K562 (cell line): ENCODE measurements around the gene TEP1. TPM values are rescaled to one million over a fixed set of nuclear protein-coding genes. Genes with fewer than 3 reads are reported as not detected.
A peak's percentile ranks its signal among the peaks of the same experiment; 100 is the strongest.

Experiments
- CTCFL ChIP-seq: IDR thresholded peaks from 2 replicates; pipeline ENCODE4 v1.6.1; 2011; ENCODE audit warnings: borderline replicate concordance, low read depth, mild to moderate bottlenecking, moderate library complexity, low read length; ENCODE audit not compliant: insufficient read depth, poor library complexity, severe bottlenecking
- EHMT2 ChIP-seq: fragments of 450-650 bp; IDR thresholded peaks from 2 replicates; pipeline ENCODE4 v1.6.1; 2018; ENCODE audit warnings: antibody characterized with exemption
- FOXJ2 ChIP-seq: fragments of 200-800 bp; sonication (Bioruptor generic); IDR thresholded peaks from 2 replicates; pipeline ENCODE4 v1.6.1; 2016; ENCODE audit warnings: missing genetic modification characterization, missing compliant biosample characterization
- GATA2 ChIP-seq: sonication (generic); formaldehyde crosslinking; IDR thresholded peaks from 2 replicates; pipeline ENCODE4 v1.4.0; 2020; ENCODE audit warnings: mild to moderate bottlenecking, missing genetic modification reagents
- GTF2F1 ChIP-seq: IDR thresholded peaks from 2 replicates; pipeline ENCODE4 v1.6.1; 2011; ENCODE audit warnings: low read depth, low read length, improper control_type of control experiment
- HDAC6 ChIP-seq: IDR thresholded peaks from 2 replicates; pipeline ENCODE4 v1.6.1; 2012; ENCODE audit warnings: low read depth, mild to moderate bottlenecking, control low read depth, inconsistent platforms, low read length, moderate library complexity
- HMGXB4 ChIP-seq: sonication (generic); formaldehyde crosslinking; IDR thresholded peaks from 2 replicates; pipeline ENCODE4 v1.8.1; 2023; ENCODE audit warnings: mild to moderate bottlenecking, missing genetic modification reagents
- MNT ChIP-seq, 2 experiments: fragments of 450-650 bp; conservative IDR thresholded peaks; 2 replicates each; pipeline ENCODE4 v1.6.1; 2017; ENCODE audit warnings: mild to moderate bottlenecking in 2 of 2, moderate library complexity in 2 of 2
- NCOA6 ChIP-seq: fragments of 450-650 bp; IDR thresholded peaks from 2 replicates; pipeline ENCODE4 v1.6.1; 2017; ENCODE audit warnings: mild to moderate bottlenecking
- NFRKB ChIP-seq: fragments of 450-650 bp; IDR thresholded peaks from 2 replicates; pipeline ENCODE4 v1.6.1; 2016; ENCODE audit warnings: low read depth
- PTTG1 ChIP-seq: fragments of 450-650 bp; IDR thresholded peaks from 2 replicates; pipeline ENCODE4 v1.6.1; 2016; ENCODE audit warnings: low read depth, mild to moderate bottlenecking, missing genetic modification characterization, missing compliant biosample characterization
- SIN3A ChIP-seq, 2 experiments: fragments of 150-350 bp in 1 of 2; IDR thresholded peaks; 2 replicates each; pipeline ENCODE4 v1.6.1; 2011 to 2016; ENCODE audit warnings: borderline replicate concordance in 2 of 2, low read depth in 2 of 2, low read length in 2 of 2, mild to moderate bottlenecking in 2 of 2, moderate library complexity in 2 of 2; ENCODE audit not compliant: control insufficient read depth in 1 of 2
- SRSF1 ChIP-seq: fragments of 200-400 bp; formaldehyde crosslinking; IDR thresholded peaks from 2 replicates; pipeline ENCODE4 v1.6.1; 2017; ENCODE audit warnings: mild to moderate bottlenecking, low read depth, low read length, moderate library complexity
- TCF3 ChIP-seq: sonication (generic); formaldehyde crosslinking; IDR thresholded peaks from 2 replicates; pipeline ENCODE4 v1.4.0; 2020; ENCODE audit warnings: mild to moderate bottlenecking, missing genetic modification reagents
- VEZF1 ChIP-seq: fragments of 200-800 bp; sonication (Bioruptor generic); IDR thresholded peaks from 2 replicates; pipeline ENCODE4 v1.6.1; 2017; ENCODE audit warnings: missing genetic modification characterization, missing compliant biosample characterization
- ZBTB1 ChIP-seq: sonication (generic); formaldehyde crosslinking; IDR thresholded peaks from 2 replicates; pipeline ENCODE4 v1.8.1; 2023; ENCODE audit warnings: missing genetic modification reagents, low read depth, mild to moderate bottlenecking, borderline replicate concordance
- ZNF253 ChIP-seq: fragments of 250-450 bp; sonication (Bioruptor Pico); conservative IDR thresholded peaks from 2 replicates; pipeline ENCODE4 v1.6.1; 2021; ENCODE audit warnings: mild to moderate bottlenecking
- ZNF324 ChIP-seq: fragments of 250-450 bp; sonication (Bioruptor Pico); IDR thresholded peaks from 2 replicates; pipeline ENCODE4 v1.4.0; 2020; ENCODE audit warnings: mild to moderate bottlenecking
- ZNF696 ChIP-seq: fragments of 250-450 bp; sonication (Bioruptor Pico); conservative IDR thresholded peaks from 2 replicates; pipeline ENCODE4 v1.4.0; 2020; ENCODE audit warnings: mild to moderate bottlenecking, moderate library complexity
- ZNF75A ChIP-seq: fragments of 450-650 bp; formaldehyde crosslinking; IDR thresholded peaks from 2 replicates; pipeline ENCODE4 v1.4.0; 2020; ENCODE audit warnings: mild to moderate bottlenecking
- polyA plus RNA-seq, 8 experiments: library from polyadenylated mRNA; depleted of rRNA in 4 of 8; stranded (reverse) in 5 of 8; unstranded in 3 of 8; fragments of >200 nt; fragmentation: Nextera tagmentation in 2 of 8; fragmentation: Illumina TruSeq in 1 of 8; extraction: Ambion mirVana in 2 of 8; extraction: Trizol in 1 of 8; gene quantifications; 2 replicates each; pipeline versions ENCODE4 v1.2.1 to v1.2.3, GENCODE V29; 2011 to 2014; ENCODE audit warnings: inconsistent platforms in 1 of 8, missing spikeins in 1 of 8
- total RNA-seq, 7 experiments: library from RNA; depleted of rRNA in 6 of 7; stranded (reverse); fragments of >200 nt in 6 of 7; fragmentation: Illumina TruSeq in 2 of 7; extraction: Trizol in 2 of 7; gene quantifications; 2 replicates each; pipeline versions ENCODE4 v1.2.1 to v1.2.3, GENCODE V29; 2011 to 2021; ENCODE audit warnings: low replicate concordance in 1 of 7

TEP1 gene
- total and polyA plus RNA-seq, 9 of the 15 experiments (the other 6 are each of a cell fraction or from before 2014, with no cell fraction given): 1.0 to 12.2 (median 7.1) TPM

GRCh38 chr14:20455355-20456300 lies 42.3 kb upstream of the TEP1 start (continued):
- TF ChIP-seq CTCFL (no peak), MNT (conservative IDR thresholded peaks at IDR 0.05) (peak; percentile 85 to 94), HDAC6 (no peak), GTF2F1 (peak; percentile 70; the same call in 1 of the 2 replicates), SIN3A (IDR thresholded peaks at IDR 0.05; ENCODE audit: borderline replicate concordance in 2 of 2, control insufficient read depth in 1 of 2, low read depth in 2 of 2, low read length in 2 of 2) (peak in 1 of 2 experiments; percentile 37; a peak in 1 of 4 replicates), ZBTB1 (CRISPR knock-in tag) (no peak; the same call in 1 of the 2 replicates), NCOA6 (no peak), VEZF1 (CRISPR knock-in tag) (0 out of 2 replicates have a peak, but pooled peaks have one; percentile 5), ZNF696 (CRISPR knock-in tag) (no peak), SRSF1 (no peak), PTTG1 (no peak), ZNF75A (CRISPR knock-in tag) (no peak), NFRKB (0 out of 2 replicates have a peak, but pooled peaks have one; percentile 64), EHMT2 (no peak), GATA2 (CRISPR knock-in tag) (peak; percentile 88), ZNF253 (CRISPR knock-in tag) (no peak), ZNF324 (CRISPR knock-in tag) (no peak), TCF3 (CRISPR knock-in tag) (0 out of 2 replicates have a peak, but pooled peaks have one; percentile 30), FOXJ2 (0 out of 2 replicates have a peak, but pooled peaks have one; percentile 3), HMGXB4 (CRISPR knock-in tag) (no peak)
